ENCODE measurements around the gene OSBPL3. TPM values are rescaled to one million over a fixed set of nuclear protein-coding genes. Genes with fewer than 3 reads are reported as not detected.

OSBPL3 gene, protein sequence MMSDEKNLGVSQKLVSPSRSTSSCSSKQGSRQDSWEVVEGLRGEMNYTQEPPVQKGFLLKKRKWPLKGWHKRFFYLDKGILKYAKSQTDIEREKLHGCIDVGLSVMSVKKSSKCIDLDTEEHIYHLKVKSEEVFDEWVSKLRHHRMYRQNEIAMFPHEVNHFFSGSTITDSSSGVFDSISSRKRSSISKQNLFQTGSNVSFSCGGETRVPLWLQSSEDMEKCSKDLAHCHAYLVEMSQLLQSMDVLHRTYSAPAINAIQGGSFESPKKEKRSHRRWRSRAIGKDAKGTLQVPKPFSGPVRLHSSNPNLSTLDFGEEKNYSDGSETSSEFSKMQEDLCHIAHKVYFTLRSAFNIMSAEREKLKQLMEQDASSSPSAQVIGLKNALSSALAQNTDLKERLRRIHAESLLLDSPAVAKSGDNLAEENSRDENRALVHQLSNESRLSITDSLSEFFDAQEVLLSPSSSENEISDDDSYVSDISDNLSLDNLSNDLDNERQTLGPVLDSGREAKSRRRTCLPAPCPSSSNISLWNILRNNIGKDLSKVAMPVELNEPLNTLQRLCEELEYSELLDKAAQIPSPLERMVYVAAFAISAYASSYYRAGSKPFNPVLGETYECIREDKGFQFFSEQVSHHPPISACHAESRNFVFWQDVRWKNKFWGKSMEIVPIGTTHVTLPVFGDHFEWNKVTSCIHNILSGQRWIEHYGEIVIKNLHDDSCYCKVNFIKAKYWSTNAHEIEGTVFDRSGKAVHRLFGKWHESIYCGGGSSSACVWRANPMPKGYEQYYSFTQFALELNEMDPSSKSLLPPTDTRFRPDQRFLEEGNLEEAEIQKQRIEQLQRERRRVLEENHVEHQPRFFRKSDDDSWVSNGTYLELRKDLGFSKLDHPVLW
- total RNA-seq (2014; rRNA removed; shearing (Covaris generic)): 17.7 and 24.0 TPM in 2 replicates

DNA sequence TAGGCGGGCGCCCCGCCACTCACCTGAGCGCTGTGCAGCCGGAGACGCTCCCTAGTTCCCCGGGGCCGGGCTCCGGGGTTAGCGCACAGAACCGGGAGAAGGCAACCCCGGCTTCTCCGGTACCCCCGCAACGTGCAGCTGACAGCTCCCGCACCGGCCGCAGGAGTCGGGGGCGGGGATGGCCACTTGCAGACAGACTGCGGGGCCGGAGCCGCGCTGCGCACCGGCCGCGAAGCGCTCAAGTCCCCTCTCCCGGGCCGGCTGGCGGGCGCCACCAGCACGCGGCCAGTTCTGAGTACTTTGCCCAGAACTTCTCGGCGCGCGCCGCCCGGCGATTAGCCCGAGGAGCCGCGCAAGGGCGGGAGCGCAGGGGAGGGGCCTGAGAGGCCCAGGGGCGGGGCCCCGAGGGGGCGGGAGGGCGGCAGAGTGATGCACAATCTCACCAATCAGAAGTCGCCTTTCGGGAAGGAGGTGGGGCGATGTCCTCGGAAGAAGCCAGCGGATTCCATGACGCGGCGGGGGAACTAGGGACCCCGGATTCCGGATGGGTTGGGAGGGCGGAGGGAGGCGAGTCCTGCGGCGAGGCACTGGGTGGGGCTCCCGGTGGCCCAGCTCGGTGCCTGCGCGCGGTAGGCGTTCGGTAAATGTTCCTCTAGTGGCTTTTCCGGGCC is at the start of gene OSBPL3:
OSBPL3 (minus strand) TSS at position 316 of the 671 bp plus-strand sequence. CDS start 87,706 bp downstream, outside the sequence.

DNA sequence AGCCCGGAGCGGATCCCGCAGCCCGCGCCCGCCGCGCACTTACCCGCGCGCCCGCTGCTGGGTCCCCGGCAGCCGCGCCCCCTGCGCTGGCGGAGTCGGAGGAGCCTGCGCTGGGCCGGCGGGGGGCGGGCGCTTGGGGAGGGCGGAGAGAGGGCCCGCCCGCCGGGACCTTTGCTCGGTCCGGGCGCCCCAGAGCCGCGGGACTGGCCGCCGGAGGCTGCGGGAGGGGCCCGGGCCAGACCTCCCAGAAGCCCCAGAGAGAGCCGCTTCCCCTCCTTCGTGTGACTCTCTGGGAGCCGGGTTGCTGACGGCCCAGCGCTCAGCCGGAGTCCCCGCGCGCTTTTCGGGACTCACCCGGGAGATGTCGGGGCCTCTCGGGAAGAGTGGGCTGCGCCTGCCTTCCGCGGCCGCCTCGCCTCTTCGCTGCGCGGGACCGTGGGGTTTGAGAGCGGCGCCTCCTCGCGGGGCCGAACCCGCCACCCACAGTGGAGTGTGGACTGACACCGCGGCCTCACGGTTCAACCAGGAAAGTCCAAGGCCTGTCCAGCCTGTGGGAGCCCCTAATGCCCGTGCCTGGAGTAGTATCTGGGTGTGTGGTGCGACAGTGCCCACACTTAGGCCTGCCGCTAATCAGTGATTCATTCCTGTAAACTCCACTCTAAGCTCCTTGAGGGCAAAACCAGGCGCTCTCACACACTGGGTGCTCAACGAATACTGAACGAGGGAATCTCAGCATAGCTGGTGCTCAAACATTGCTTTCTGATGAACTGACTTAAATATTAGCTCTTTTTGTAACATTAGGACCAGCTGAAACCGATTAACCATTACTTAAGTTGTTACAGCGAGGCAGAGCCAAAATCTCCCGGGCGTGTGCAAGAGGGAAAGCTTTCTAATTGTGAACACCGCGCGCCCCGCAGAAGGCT is 222.4 kb downstream of the OSBPL3 start, which contains the start of gene GSDME:
GSDME (minus strand) TSS at position 112 of the 923 bp plus-strand sequence. CDS start 7,690 bp downstream, outside the sequence.

Other genes with a start within 250 kb of the OSBPL3 start
- 20.0 and 22.8 TPM in 2 replicates for gene GSDME, start 222.7 kb downstream of the OSBPL3 start, total RNA-seq (2014; rRNA removed; shearing (Covaris generic))
- gene CYCS, start 145.1 kb upstream of the OSBPL3 start, total RNA-seq (2014; rRNA removed; shearing (Covaris generic)): 60.6 and 65.9 TPM in 2 replicates
- gene NPVF, start 248.3 kb upstream of the OSBPL3 start, total RNA-seq (2014; rRNA removed; shearing (Covaris generic)): not detected in 2 replicates